BJ (cell line): ENCODE measurements around the gene SRP19. TPM values are rescaled to one million over a fixed set of nuclear protein-coding genes. Genes with fewer than 3 reads are reported as not detected.

ENCODE experiments used
- CTCF ChIA-PET: fragments of 350-600 bp; formaldehyde crosslinking; extraction: SDS; loops from one replicate; lab custom pipeline; 2021; ENCODE audit warnings: antibody characterized with exemption, inconsistent platforms; lab: Yijun Ruan, JAX
- POLR2A ChIA-PET: fragments of 300-600 bp; sonication (Branson Sonifier 250); formaldehyde crosslinking; extraction: SDS; loops from one replicate; lab custom pipeline; 2021; ENCODE audit warnings: antibody characterized with exemption; lab: Charles Lee
- DNase-seq: peaks from one replicate; pipeline ENCODE4 v3.0.0-alpha.2; 2011; ENCODE audit warnings: low read depth
- H3K27me3 ChIP-seq: 2 replicates; pipeline ENCODE4 v1.6.0; 2011; ENCODE audit warnings: low read length; ENCODE audit not compliant: control insufficient read depth, insufficient read depth
- H3K36me3 ChIP-seq: 2 replicates; pipeline ENCODE4 v1.5.1; 2011; ENCODE audit warnings: low read length; ENCODE audit not compliant: control insufficient read depth, insufficient read depth
- H3K4me3 ChIP-seq: 2 replicates; pipeline ENCODE4 v1.5.1; 2011; ENCODE audit warnings: low read depth, mild to moderate bottlenecking, control low read depth, low read length
- polyA plus RNA-seq: library from polyadenylated mRNA; depleted of rRNA; stranded (reverse); fragments of >200 nt; gene quantifications from 2 replicates; pipeline ENCODE4 v1.2.3, GENCODE V29; 2011
- TF ChIP-seq, protein P1 (sequence below): IDR thresholded peaks from 2 replicates; pipeline ENCODE4 v1.5.1; 2011; ENCODE audit warnings: low read depth, mild to moderate bottlenecking, control low read depth, inconsistent platforms, low read length, moderate library complexity; ENCODE audit not compliant: insufficient read depth

Gene SRP19
- polyA plus RNA-seq, 1 experiment: 32.4 TPM

DNA sequence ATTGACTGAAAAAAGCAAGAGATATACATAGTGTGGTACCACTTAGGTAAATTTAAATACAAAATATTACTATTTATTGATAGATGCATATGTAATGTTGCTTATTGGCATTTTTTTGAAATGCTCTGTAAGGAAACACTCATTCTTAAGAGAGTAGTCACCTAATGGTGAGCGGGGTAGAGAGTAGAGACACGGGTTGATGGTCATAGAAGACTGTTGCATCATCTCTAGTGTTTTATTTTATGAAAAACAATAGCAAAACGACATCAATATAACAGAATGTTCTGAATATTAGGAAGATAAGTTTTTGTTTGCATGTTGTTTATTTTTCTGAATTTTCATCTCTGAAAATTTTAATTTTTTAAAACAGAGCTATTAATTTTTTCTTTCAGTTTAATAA is 4.0 kb downstream of the SRP19 start:
- CTCF ChIA-PET: interaction anchor here (0.8 kb wide), 1 partner anchor 17 kb away, joined by 3 read pairs; no protein-coding TSS in a partner anchor

GRCh38 chr5:112866739-112867138 is 5.7 kb downstream of the SRP19 start:
- H3K27me3 ChIP-seq: no peaks in the 10 kb centered on the region
- CTCF ChIA-PET: no interaction called here
- H3K36me3 ChIP-seq: peaks cover 8% of the 10 kb centered on the region
- TF ChIP-seq, protein P1, sequence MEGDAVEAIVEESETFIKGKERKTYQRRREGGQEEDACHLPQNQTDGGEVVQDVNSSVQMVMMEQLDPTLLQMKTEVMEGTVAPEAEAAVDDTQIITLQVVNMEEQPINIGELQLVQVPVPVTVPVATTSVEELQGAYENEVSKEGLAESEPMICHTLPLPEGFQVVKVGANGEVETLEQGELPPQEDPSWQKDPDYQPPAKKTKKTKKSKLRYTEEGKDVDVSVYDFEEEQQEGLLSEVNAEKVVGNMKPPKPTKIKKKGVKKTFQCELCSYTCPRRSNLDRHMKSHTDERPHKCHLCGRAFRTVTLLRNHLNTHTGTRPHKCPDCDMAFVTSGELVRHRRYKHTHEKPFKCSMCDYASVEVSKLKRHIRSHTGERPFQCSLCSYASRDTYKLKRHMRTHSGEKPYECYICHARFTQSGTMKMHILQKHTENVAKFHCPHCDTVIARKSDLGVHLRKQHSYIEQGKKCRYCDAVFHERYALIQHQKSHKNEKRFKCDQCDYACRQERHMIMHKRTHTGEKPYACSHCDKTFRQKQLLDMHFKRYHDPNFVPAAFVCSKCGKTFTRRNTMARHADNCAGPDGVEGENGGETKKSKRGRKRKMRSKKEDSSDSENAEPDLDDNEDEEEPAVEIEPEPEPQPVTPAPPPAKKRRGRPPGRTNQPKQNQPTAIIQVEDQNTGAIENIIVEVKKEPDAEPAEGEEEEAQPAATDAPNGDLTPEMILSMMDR: no peak
- POLR2A ChIA-PET: no interaction called here
- no peak overlapping the region for H3K4me3 ChIP-seq
- no peak for DNase-seq

More for the DNA sequence above, 4.0 kb downstream of the SRP19 start:
- DNase-seq: no peak
- POLR2A ChIA-PET: interaction anchor here (0.7 kb wide), 1 partner anchor 154 kb away, joined by 8 read pairs; no protein-coding TSS in a partner anchor
- Histone ChIP-seq H3K4me3 (no peak overlapping the region), H3K36me3 (peaks cover 8% of the 10 kb centered on the region), H3K27me3 (no peaks in the 10 kb centered on the region)
- TF ChIP-seq, protein P1: no peak

DNA sequence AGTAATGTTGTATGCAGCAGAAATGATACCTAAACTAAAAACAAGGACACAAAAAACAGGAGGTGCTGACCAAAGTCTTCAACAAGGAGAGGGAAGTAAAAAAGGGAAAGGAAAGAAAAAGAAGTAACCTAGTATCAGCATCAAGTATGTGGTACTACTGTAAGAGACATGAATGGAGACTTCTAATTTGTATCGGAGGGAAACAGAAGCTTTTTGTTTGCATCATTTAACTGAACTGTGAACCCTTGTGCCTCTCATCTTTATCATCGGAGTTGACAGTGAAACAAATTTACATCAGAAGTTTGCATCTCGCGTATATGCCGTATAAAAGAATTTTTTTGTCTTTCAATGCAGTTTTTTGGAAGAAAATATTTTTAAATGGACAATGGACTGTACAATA is 6.3 kb downstream of the SRP19 start:
- H3K36me3 ChIP-seq: peaks cover 8% of the 10 kb centered on the region
- CTCF ChIA-PET: no interaction called here
- POLR2A ChIA-PET: no interaction called here

DNA sequence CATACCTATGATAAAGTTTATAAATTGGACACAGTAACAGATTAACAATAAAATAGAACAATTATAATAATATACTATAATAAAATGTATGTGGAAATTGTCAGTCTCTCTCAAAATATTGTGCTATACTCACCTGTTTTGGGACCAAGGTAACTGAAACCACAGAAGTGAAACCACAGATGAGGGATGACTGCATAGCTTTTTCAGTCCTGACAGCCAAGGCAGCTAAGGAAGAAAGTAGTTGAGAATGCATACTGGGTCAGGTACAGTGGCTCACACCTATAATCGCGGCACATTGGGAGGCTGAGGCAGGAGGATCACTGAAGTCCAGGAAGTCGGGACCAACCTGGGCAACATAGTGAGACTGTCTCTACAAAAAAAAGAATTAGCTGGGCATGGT is 8.9 kb downstream of the SRP19 start:
- no peaks in the 10 kb centered on the region for H3K27me3 ChIP-seq
- TF ChIP-seq, protein P1: no peak
- no peak overlapping the region for H3K4me3 ChIP-seq
- peaks cover 6% of the 10 kb centered on the region; the same call in 1 of the 2 replicates for H3K36me3 ChIP-seq
- CTCF ChIA-PET: no interaction called here
- no peak for DNase-seq
- POLR2A ChIA-PET: interaction anchor here (0.5 kb wide), 1 partner anchor 172 kb away, joined by 12 read pairs; no protein-coding TSS in a partner anchor

More for the DNA sequence above, 6.3 kb downstream of the SRP19 start:
- Histone ChIP-seq H3K27me3 (no peaks in the 10 kb centered on the region), H3K4me3 (no peak overlapping the region)
- no peak for DNase-seq
- TF ChIP-seq, protein P1: no peak

GRCh38 chr5:112870966-112871365 is 9.9 kb downstream of the SRP19 start:
- H3K4me3 ChIP-seq: no peak overlapping the region
- H3K27me3 ChIP-seq: no peaks in the 10 kb centered on the region
- H3K36me3 ChIP-seq: peaks cover 7% of the 10 kb centered on the region
- TF ChIP-seq, protein P1: no peak
- CTCF ChIA-PET: no interaction called here
- DNase-seq: no peak
- POLR2A ChIA-PET: no interaction called here
